IPS DF 6.9 (cell line): ENCODE data around the gene MAP1LC3B2.
"Not testable (repeated sequence)": the region's sequence is repeated elsewhere in the genome, so short reads cannot be mapped to it uniquely, and the experiment has no call there.

ENCODE experiments used
- DNase-seq: peaks from one replicate; pipeline ENCODE4 v3.0.0-alpha.2; 2013; ENCODE audit warnings: low read depth, low spot score
- H3K27ac ChIP-seq: one replicate; pipeline ENCODE4 v1.5.1; 2013; ENCODE audit warnings: low read length, control low read depth
- H3K27me3 ChIP-seq: 2 replicates; pipeline ENCODE4 v1.6.1; 2013; ENCODE audit warnings: mild to moderate bottlenecking, low read length; ENCODE audit not compliant: control insufficient read depth, insufficient read depth
- H3K36me3 ChIP-seq: 2 replicates; pipeline ENCODE4 v1.6.1; 2013; ENCODE audit warnings: low read length; ENCODE audit not compliant: control insufficient read depth, insufficient read depth
- H3K4me1 ChIP-seq: 2 replicates; pipeline ENCODE4 v1.6.1; 2013; ENCODE audit warnings: low read length; ENCODE audit not compliant: control insufficient read depth, insufficient read depth
- H3K4me3 ChIP-seq: 2 replicates; pipeline ENCODE4 v1.5.1; 2013; ENCODE audit warnings: mild to moderate bottlenecking, low read length
- H3K9me3 ChIP-seq: 2 replicates; pipeline ENCODE4 v1.6.1; 2013; ENCODE audit warnings: low read length, inconsistent platforms; ENCODE audit not compliant: control insufficient read depth, insufficient read depth
- WGBS: extraction: QIAGEN DNeasy Blood & Tissue Kit; methylation state at CpG from one replicate; pipeline ENCODE4 v1.1.7; 2013; ENCODE audit warnings: mixed read lengths, missing lambda C conversion rate; ENCODE audit not compliant: insufficient read length, insufficient coverage; 5-methylcytosine and 5-hydroxymethylcytosine counted together

Gene MAP1LC3B2

GRCh38 chr12:116558280-116559161 lies 660 bp upstream of the MAP1LC3B2 start:
- no peaks in the 10 kb centered on the region for H3K36me3 ChIP-seq
- no peaks in the 10 kb centered on the region for H3K4me1 ChIP-seq
- no peaks in the 10 kb centered on the region for H3K9me3 ChIP-seq
- no peaks in the 10 kb centered on the region for H3K27me3 ChIP-seq
- H3K4me3 ChIP-seq = no peak overlapping the region
- DNase-seq = no peak
- H3K27ac ChIP-seq = no peak overlapping the region
- no CpG with 5 or more reads among the region's 21 CpGs for WGBS

- H3K27ac ChIP-seq = no peak overlapping the region
These were observed 2.1 kb downstream of the MAP1LC3B2 start for GRCh38 chr12:116561181-116561821.

GRCh38 chr12:116562090-116562489 lies 2.9 kb downstream of the MAP1LC3B2 start:
- no CpG with 5 or more reads among the region's 7 CpGs for WGBS
- H3K4me1 ChIP-seq = no peaks in the 10 kb centered on the region
- no peak for DNase-seq
- no peak overlapping the region for H3K4me3 ChIP-seq
- H3K36me3 ChIP-seq = no peaks in the 10 kb centered on the region
- no peaks in the 10 kb centered on the region for H3K27me3 ChIP-seq
- H3K27ac ChIP-seq = no peak overlapping the region
- no peaks in the 10 kb centered on the region for H3K9me3 ChIP-seq

More at GRCh38 chr12:116561181-116561821, 2.1 kb downstream of the MAP1LC3B2 start:
- no peak for DNase-seq
- Histone ChIP-seq H3K27me3 (no peaks in the 10 kb centered on the region), H3K4me1 (no peaks in the 10 kb centered on the region), H3K4me3 (no peak overlapping the region), H3K36me3 (no peaks in the 10 kb centered on the region), H3K9me3 (no peaks in the 10 kb centered on the region)
- no CpG with 5 or more reads among the region's 6 CpGs for WGBS

GRCh38 chr12:116563262-116563661 lies 4.1 kb downstream of the MAP1LC3B2 start:
- no peak overlapping the region for H3K4me3 ChIP-seq
- no peak for DNase-seq
- H3K27ac ChIP-seq = no peak overlapping the region
- no CpG with 5 or more reads among the region's 1 CpG for WGBS
- H3K4me1 ChIP-seq = no peaks in the 10 kb centered on the region
- no peaks in the 10 kb centered on the region for H3K9me3 ChIP-seq
- H3K27me3 ChIP-seq = no peaks in the 10 kb centered on the region
- H3K36me3 ChIP-seq = no peaks in the 10 kb centered on the region

- no peaks in the 10 kb centered on the region for H3K27me3 ChIP-seq
- no peak overlapping the region for H3K27ac ChIP-seq
- H3K4me1 ChIP-seq = no peaks in the 10 kb centered on the region
- H3K9me3 ChIP-seq = no peaks in the 10 kb centered on the region
- H3K4me3 ChIP-seq = no peak overlapping the region
- no peaks in the 10 kb centered on the region for H3K36me3 ChIP-seq
- no peak for DNase-seq
These were observed 4.9 kb downstream of the MAP1LC3B2 start for GRCh38 chr12:116564080-116564479.

GRCh38 chr12:116565221-116565620 lies 6.0 kb downstream of the MAP1LC3B2 start:
- DNase-seq, H3K4me3 ChIP-seq: not testable (repeated sequence)
- WGBS = no CpG with 5 or more reads among the region's 7 CpGs

GRCh38 chr12:116565963-116566362 lies 6.8 kb downstream of the MAP1LC3B2 start:
- H3K36me3 ChIP-seq = no peaks in the 10 kb centered on the region
- no peaks in the 10 kb centered on the region for H3K4me1 ChIP-seq
- no peaks in the 10 kb centered on the region for H3K9me3 ChIP-seq
- no peak for DNase-seq
- no peak overlapping the region for H3K27ac ChIP-seq
- no CpG with 5 or more reads among the region's 2 CpGs for WGBS
- H3K27me3 ChIP-seq = no peaks in the 10 kb centered on the region
- no peak overlapping the region for H3K4me3 ChIP-seq

More at GRCh38 chr12:116565221-116565620, 6.0 kb downstream of the MAP1LC3B2 start:
- H3K27ac ChIP-seq, H3K4me1 ChIP-seq, H3K27me3 ChIP-seq, H3K36me3 ChIP-seq, H3K9me3 ChIP-seq: not testable (repeated sequence)

GRCh38 chr12:116568203-116568602 lies 9.0 kb downstream of the MAP1LC3B2 start:
- no peak for DNase-seq
- Histone ChIP-seq H3K36me3 (no peaks in the 10 kb centered on the region), H3K27ac (no peak overlapping the region), H3K9me3 (no peaks in the 10 kb centered on the region), H3K4me3 (no peak overlapping the region), H3K27me3 (no peaks in the 10 kb centered on the region), H3K4me1 (no peaks in the 10 kb centered on the region)
- WGBS = no CpG with 5 or more reads among the region's 2 CpGs

- no peaks in the 10 kb centered on the region for H3K9me3 ChIP-seq
- WGBS = no CpG with 5 or more reads among the region's 2 CpGs
- H3K4me3 ChIP-seq = no peak overlapping the region
These were observed 11.9 kb downstream of the MAP1LC3B2 start for GRCh38 chr12:116571089-116571488.

GRCh38 chr12:116573776-116574175 lies 14.6 kb downstream of the MAP1LC3B2 start:
- WGBS = no CpG with 5 or more reads among the region's 4 CpGs
- no peaks in the 10 kb centered on the region for H3K36me3 ChIP-seq
- no peak overlapping the region for H3K4me3 ChIP-seq
- no peaks in the 10 kb centered on the region for H3K27me3 ChIP-seq
- no peaks in the 10 kb centered on the region for H3K4me1 ChIP-seq
- no peaks in the 10 kb centered on the region for H3K9me3 ChIP-seq
- no peak for DNase-seq
- H3K27ac ChIP-seq = no peak overlapping the region

More at GRCh38 chr12:116571089-116571488, 11.9 kb downstream of the MAP1LC3B2 start:
- no peak overlapping the region for H3K27ac ChIP-seq
- no peaks in the 10 kb centered on the region for H3K36me3 ChIP-seq
- no peaks in the 10 kb centered on the region for H3K27me3 ChIP-seq
- no peak for DNase-seq
- no peaks in the 10 kb centered on the region for H3K4me1 ChIP-seq
